OCI-M2 (cell line): Measurements from ENCODE around the gene PI16.

Experiments used
- DNase-seq: peaks from one replicate; lab custom pipeline; 2025; ENCODE audit not compliant: unreplicated experiment; lab: John Stamatoyannopoulos, UW

The PI16 gene

GRCh38 chr6:36954262-36954931 is at the start of gene PI16:
TSS of gene PI16 (plus strand) at chr6:36954738. CDS start at chr6:36954761, 23 bp downstream.
- DNase-seq: peak; percentile 59

- DNase-seq: no peak
Measured at GRCh38 chr6:36904851-36905393, 49.6 kb upstream of the PI16 start.

GRCh38 chr6:36906539-36907325 is 47.8 kb upstream of the PI16 start:
- DNase-seq: no peak

- DNase-seq: no peak
Measured at GRCh38 chr6:36907781-36908180, 46.8 kb upstream of the PI16 start.

GRCh38 chr6:36908747-36909146 is 45.8 kb upstream of the PI16 start:
- DNase-seq: no peak

GRCh38 chr6:36912030-36912454 is 42.5 kb upstream of the PI16 start:
- DNase-seq: no peak

- DNase-seq: no peak
Measured at GRCh38 chr6:36912586-36912985, 42.0 kb upstream of the PI16 start.

GRCh38 chr6:36913082-36913481 is 41.5 kb upstream of the PI16 start:
- no peak for DNase-seq

GRCh38 chr6:36914227-36914794 is 40.2 kb upstream of the PI16 start:
- no peak for DNase-seq

GRCh38 chr6:36915599-36915998 is 38.9 kb upstream of the PI16 start:
- no peak for DNase-seq

- DNase-seq: no peak
Measured at GRCh38 chr6:36916126-36916525, 38.4 kb upstream of the PI16 start.

GRCh38 chr6:36917541-36918193 is 36.9 kb upstream of the PI16 start:
- no peak for DNase-seq

GRCh38 chr6:36920049-36920448 is 34.5 kb upstream of the PI16 start:
- no peak for DNase-seq

- no peak for DNase-seq
Measured at GRCh38 chr6:36920546-36920945, 34.0 kb upstream of the PI16 start.

GRCh38 chr6:36924131-36924530 is 30.4 kb upstream of the PI16 start:
- no peak for DNase-seq

- no peak for DNase-seq
Measured at GRCh38 chr6:36924778-36925374, 29.7 kb upstream of the PI16 start.

GRCh38 chr6:36925809-36926208 is 28.7 kb upstream of the PI16 start:
- no peak for DNase-seq

GRCh38 chr6:36926708-36927513 is 27.6 kb upstream of the PI16 start:
- no peak for DNase-seq

- DNase-seq: no peak
Measured at GRCh38 chr6:36927691-36928546, 26.6 kb upstream of the PI16 start.
